ENCODE data around the gene SOX8. TPM values are rescaled to one million over a fixed set of nuclear protein-coding genes. Genes with fewer than 3 reads are reported as not detected.

Gene SOX8
- total RNA-seq, 1 donor from 2014 or later = under 0.01 TPM

- TF ChIP-seq CTCF (IDR thresholded peaks at IDR 0.05; ENCODE audit: insufficient read depth, low read length, severe bottlenecking) = no peak
- no peaks in the 10 kb centered on the region for H3K27me3 ChIP-seq (ENCODE audit: control insufficient read depth, insufficient read depth, low read length)
- FAIRE-seq = no peak
Observed at GRCh38 chr16:1034230-1035065, 52.9 kb downstream of the SOX8 start.

GRCh38 chr16:1035066-1035415 is 53.5 kb downstream of the SOX8 start:
- FAIRE-seq (no peak), DNase-seq (ENCODE audit: low read depth) (no peak)
- Histone ChIP-seq H3K36me3 (ENCODE audit: control insufficient read depth, insufficient read depth, low read length) (no peaks in the 10 kb centered on the region), H3K4me3 (ENCODE audit: low read depth, low read length) (no peak overlapping the region), H3K27me3 (ENCODE audit: control insufficient read depth, insufficient read depth, low read length) (no peaks in the 10 kb centered on the region)
- no peak for TF ChIP-seq CTCF (IDR thresholded peaks at IDR 0.05; ENCODE audit: insufficient read depth, low read length, severe bottlenecking)

More at GRCh38 chr16:1034230-1035065, 52.9 kb downstream of the SOX8 start:
- no peaks in the 10 kb centered on the region for H3K36me3 ChIP-seq (ENCODE audit: control insufficient read depth, insufficient read depth, low read length)
- no peak for DNase-seq (ENCODE audit: low read depth)
- no peak overlapping the region for H3K4me3 ChIP-seq (ENCODE audit: low read depth, low read length)

DNA sequence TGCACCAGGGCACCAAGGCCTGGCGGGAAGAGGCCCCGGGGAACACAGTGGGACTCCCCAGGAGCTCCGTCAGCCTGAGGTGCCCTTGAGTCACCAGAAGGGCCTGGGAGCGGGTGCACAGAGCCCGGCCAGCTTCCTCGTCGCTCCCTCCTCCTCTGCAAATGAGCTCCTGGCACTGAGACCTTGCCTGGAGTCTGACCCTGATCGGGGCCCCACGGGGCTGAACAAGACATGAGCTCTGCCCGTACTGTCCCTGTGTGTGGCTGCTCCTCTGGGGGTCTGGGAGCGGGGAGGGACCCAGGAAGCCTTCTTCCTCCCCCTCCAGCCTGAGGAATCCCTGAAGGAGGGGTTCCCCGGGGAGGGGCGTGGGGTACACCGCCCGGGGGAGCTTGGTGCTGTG is 54.6 kb downstream of the SOX8 start:
- H3K4me3 ChIP-seq (ENCODE audit: low read depth, low read length) = no peak overlapping the region
- H3K36me3 ChIP-seq (ENCODE audit: control insufficient read depth, insufficient read depth, low read length) = no peaks in the 10 kb centered on the region
- DNase-seq (ENCODE audit: low read depth) (peak; percentile 2), FAIRE-seq (no peak)
- no peak for TF ChIP-seq CTCF (IDR thresholded peaks at IDR 0.05; ENCODE audit: insufficient read depth, low read length, severe bottlenecking)
- H3K27me3 ChIP-seq (ENCODE audit: control insufficient read depth, insufficient read depth, low read length) = no peaks in the 10 kb centered on the region

Other genes with a start within 250 kb of the SOX8 start
- gene CIAO3, start 240.8 kb upstream of the SOX8 start, total RNA-seq = 33.2 and 43.1 TPM in 2 replicates
- 2.6 and 4.5 TPM in 2 replicates for gene MSLN, start 221.0 kb upstream of the SOX8 start, total RNA-seq
- 20.9 and 27.4 TPM in 2 replicates for gene RPUSD1, start 193.4 kb upstream of the SOX8 start, total RNA-seq
- gene CHTF18, start 193.2 kb upstream of the SOX8 start, total RNA-seq = 1.6 and 2.8 TPM in 2 replicates
- not detected in 2 replicates for gene GNG13, start 181.0 kb upstream of the SOX8 start, total RNA-seq
- 2.1 and 2.6 TPM in 2 replicates for gene LMF1, start 10.8 kb upstream of the SOX8 start, total RNA-seq
- gene SSTR5, start 91.0 kb downstream of the SOX8 start, total RNA-seq = not detected in 2 replicates
- gene C1QTNF8, start 114.5 kb downstream of the SOX8 start, total RNA-seq = not detected in 2 replicates
- not detected in 2 replicates for gene CACNA1H, start 171.3 kb downstream of the SOX8 start, total RNA-seq
- gene TPSG1, start 243.5 kb downstream of the SOX8 start, total RNA-seq = not detected in 2 replicates
- not detected in 2 replicates for gene TPSB2, start 248.4 kb downstream of the SOX8 start, total RNA-seq

Measured in bronchial epithelial cell (primary cell).